CD4-positive, alpha-beta T cell treated with Interleukin-10 for 1 hour (primary cell): Measurements from ENCODE around the gene TREX2.

Source experiments
- DNase-seq: peaks from one replicate; pipeline ENCODE4 v3.0.0-alpha.2; 2020

TREX2 gene

DNA sequence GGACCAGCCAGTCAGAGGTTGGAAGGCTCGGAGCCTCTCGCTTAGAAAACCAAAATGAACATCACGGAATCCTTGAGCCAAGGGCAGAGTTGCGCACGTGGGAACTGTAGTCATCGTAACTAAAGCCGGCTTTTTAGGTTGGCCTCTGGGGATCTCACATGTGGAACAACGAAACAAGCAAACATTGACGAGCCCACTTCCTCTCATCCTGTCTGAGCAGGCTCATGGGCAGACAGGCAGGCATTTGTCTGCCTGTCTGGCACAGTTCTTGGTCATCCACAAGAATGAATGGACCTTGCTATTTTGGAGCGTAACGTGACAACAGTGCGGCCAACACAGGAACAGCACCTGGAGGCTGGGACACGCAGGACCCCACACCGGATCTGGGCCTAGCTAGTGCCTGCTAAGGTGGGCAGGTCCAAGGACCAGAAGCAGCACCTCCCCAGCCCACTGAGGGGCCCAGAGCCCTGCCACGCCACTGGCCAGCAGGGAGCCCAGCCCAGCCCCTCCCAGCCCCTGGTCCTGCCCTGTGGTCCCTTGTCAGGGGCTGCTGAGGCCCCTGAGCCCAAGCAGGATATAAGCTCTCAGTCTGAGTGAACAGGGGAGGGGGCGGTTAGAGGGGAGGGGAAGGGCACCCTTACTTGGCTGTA, 9.2 kb upstream of the TREX2 start:
- no peak for DNase-seq

- DNase-seq = no peak
Measured at GRCh38 chrX:153450949-153451277, 5.1 kb upstream of the TREX2 start.

- no peak for DNase-seq
Measured at GRCh38 chrX:153450114-153450948, 4.5 kb upstream of the TREX2 start.

DNA sequence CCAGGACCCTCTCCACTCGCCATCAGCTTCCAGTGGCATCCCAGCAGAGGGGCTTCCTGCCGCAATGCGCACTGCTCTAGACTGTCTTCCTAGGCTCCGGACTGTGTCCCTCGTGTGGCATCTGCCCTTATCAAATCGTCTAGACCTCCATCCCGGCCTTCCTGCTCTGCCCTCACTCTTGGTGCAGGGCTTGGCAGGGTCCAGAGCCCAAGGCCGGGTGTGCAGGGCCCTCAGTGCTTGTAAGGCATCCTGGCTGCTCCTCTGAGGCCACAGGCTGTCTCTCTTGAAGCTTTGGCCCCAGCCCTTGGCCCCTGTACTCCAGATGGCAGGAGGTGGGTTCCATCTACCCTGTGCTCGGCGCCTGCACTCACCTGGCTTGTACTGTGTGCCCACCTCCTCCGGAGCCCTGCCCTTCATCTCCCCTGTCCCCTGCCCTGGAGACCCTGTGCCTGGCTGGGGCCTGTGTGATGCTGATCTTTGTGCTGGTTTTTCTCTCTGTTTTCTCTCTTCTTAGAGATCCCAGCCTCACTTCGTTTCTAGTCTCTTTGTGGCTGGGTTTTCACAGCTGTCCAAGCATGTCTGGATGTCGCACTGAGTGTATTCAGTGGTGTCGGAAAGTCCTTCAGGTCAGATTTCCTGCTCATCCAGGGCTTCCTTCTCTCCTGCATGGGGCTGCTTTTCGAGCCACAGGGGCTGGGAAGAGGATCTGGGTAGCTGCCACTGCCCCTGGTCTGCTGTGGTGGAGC, 3.7 kb upstream of the TREX2 start:
- DNase-seq = no peak

- DNase-seq = no peak
Measured at GRCh38 chrX:153448556-153449367, 2.9 kb upstream of the TREX2 start.

DNA sequence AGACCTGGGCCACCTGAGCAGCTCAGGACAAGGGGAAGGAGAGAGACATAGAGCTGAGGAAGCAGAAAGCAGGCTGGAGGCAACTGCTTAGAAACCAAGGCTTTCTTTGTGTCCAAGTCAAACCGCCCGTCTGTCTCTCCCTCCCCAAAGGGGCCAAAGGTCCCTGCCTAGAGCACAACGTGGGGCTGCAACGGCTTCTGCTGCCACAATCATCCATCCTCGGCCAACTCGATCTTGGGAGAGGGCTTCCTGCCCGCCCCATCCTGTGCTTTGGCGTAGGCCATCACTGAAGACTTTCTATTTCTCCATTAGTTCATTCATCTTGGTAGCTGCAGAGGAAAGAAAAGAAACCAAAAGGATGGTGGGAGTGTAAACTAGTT, 1.7 kb upstream of the TREX2 start:
- no peak for DNase-seq

DNA sequence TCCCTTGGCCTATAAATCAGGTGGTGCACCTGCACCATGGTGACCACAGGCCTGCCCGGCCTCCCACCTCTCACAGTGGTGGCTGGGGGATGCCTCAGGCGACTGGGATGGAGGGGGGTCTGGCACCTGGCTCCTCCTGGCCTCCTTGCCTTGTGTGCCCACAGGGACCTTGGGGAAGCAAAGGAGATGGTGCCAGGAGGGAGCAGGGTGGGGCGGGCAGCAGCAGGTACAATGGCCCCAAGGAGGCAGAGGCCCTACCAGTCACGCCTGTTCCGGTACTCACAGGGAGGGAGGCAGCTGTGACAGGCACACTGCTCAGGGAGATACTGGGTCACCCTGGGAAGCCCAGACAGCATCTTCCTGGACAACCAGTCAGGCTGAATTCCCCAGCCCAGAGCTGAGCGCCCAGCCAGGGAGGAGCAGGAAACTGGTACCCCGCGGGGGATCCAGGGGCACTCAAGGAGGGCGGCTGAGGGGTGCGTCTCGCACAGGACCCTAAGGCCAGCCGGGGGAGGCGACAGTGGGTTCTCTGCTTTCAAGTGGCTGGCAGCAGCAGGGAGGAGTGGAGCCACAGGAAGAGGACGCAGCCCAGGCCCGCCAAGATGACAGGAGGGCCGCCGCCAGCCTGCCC, 1.2 kb upstream of the TREX2 start:
- no peak for DNase-seq

DNA sequence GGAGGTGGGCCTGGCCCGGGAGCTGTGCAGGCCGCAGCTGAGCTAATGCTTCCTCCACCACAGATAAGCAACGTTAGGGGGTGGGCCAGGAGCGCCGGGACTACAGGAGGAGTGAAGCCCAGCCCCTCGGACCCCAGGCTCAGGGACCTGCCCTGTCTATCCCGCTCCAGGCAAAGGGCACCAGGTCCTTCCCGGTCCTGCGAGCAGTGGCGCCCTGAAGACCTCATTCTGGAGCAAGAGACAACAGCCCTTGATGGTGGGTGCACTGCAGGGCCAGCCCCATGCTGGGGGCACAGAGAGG, 730 bp upstream of the TREX2 start:
- DNase-seq = no peak

- DNase-seq = no peak
Measured at GRCh38 chrX:153445106-153445855, 575 bp downstream of the TREX2 start.

- DNase-seq = no peak
Measured at GRCh38 chrX:153444333-153445011, 1.4 kb downstream of the TREX2 start.

DNA sequence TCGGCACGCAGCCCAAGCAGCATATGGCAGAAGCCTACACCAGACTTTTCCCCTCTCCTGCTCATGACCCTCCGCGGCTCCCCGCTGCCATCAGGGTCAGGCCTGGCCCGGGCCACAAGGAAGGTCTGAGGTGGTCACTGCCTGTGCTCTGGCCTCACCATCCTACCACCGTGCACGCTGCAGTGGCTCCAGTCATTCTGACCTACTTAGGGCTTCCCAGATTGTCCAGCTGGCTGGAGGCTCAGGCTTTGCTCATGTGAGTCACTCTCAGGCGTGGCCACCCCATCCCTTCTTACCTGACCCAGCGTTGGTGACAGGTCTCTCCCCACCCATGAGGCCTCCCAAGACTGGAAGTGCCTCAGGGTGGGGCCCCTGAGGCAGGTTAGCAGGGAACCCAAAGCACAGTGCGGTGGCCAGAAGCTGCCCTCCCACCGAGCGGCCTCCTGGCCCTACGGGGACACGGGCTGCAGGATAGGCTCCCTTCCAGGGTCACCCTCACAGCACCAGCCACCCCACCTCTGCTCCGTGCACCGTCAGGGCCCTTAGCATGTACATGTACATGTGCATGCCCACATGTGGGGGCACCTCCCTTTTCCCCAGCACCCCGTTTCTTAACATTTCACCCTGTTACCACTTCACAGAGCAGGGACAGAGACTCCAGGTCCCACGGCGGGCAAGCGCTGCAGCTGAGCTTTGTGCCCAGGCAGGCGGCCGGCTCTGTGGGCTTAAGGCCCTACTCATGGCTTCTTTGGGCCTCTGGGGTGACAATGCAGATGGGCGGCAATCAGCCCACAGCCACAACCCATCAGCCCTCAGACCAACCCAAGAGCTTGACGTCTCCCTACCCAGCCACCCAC, 2.2 kb downstream of the TREX2 start:
- no peak for DNase-seq

- DNase-seq = no peak
Measured at GRCh38 chrX:153442463-153442862, 3.4 kb downstream of the TREX2 start.

DNA sequence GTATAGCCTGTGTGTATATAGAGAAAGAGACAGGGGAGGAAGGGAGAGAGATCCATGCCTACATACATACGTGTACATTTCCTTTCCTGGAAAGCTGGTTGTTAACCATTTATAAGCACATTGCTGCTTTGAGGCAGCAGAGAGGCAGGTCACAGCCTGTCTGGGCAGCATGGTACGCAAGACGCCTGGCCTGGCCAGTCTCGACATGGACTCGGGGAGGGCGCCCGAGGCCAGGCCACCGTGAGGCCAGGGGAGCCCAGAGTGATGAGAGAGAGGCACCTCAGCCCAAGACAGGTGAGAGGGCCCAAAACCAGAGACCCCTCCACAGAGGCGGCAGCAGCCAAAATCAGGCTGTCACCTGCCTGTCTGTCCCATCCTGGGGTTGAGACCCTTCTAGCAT, 3.9 kb downstream of the TREX2 start:
- no peak for DNase-seq

GRCh38 chrX:153441296-153441695, 4.6 kb downstream of the TREX2 start:
- DNase-seq = no peak

DNA sequence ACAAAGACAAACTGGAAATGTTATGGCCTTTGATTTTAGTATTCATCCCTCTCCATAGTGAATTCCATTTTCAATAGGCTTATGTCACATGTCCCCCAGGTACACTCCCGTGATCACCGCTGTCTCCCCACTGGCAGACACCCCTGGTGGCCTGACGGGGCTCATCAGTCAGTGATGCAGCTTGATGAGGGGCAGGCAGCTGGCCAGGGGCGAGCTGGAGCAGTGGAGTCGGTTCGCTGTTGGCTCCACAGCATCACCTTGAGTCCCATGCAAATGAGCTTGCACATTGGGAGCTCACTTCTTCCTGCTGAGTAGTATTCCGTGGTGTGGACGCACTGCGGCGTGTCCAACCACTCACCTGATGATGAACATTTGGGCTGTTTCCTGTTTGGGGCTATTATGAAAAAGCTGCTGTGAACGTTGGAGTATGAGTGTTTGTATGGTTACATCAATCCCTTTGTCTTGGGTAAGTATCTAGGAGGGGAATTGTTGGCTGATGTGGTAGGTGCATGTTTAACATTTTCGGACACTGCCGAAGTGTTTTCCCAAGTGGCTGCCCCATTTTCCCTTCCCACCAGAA, 5.2 kb downstream of the TREX2 start:
- DNase-seq = no peak

GRCh38 chrX:153439977-153440376, 5.9 kb downstream of the TREX2 start:
- no peak for DNase-seq

GRCh38 chrX:153438532-153438931, 7.3 kb downstream of the TREX2 start:
- DNase-seq = no peak

- DNase-seq = no peak
Measured at GRCh38 chrX:153435845-153436244, 10.0 kb downstream of the TREX2 start.

DNA sequence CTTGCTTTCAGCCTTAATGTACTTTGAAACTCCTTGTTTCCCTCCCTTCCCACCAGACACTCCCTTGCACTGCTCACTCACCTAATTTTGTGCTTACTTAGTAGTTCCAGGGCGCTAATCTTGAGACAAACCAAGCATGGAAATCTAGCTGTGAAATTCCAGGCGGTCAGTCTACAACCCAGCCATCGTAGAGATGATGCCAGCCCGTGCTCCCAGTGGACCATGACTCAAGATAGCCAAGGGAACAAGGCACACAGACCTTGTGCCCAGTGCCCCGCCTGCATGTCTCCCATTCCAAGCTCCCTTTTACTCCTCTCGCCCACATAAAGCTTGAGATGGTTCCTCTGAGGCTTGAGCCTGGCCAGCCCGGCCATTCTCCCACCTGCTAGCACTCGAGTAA, 11.1 kb downstream of the TREX2 start:
- DNase-seq = no peak

GRCh38 chrX:153433781-153434285, 12.0 kb downstream of the TREX2 start:
- DNase-seq = no peak
